Peyer's patch (tissue), 4 donors: ENCODE results near the gene BAZ1B.

Experiments used
- POLR2A ChIP-seq, 2 donors: fragments of 450-650 bp; IDR thresholded peaks; one replicate each; pipeline ENCODE4 v1.5.1; 2017; ENCODE audit warnings: antibody characterized with exemption in 2 of 2, mild to moderate bottlenecking in 2 of 2, moderate library complexity in 2 of 2
- TF ChIP-seq, protein P1 (sequence below), 6 experiments: fragments of 450-650 bp in 4 of 6; fragments of 200-600 bp in 2 of 6; sonication (generic) in 1 of 6; IDR thresholded peaks; one replicate each; pipeline ENCODE4 v1.5.1; 2017 to 2019; ENCODE audit warnings: antibody characterized with exemption in 6 of 6, mild to moderate bottlenecking in 3 of 6, moderate library complexity in 1 of 6

DNA sequence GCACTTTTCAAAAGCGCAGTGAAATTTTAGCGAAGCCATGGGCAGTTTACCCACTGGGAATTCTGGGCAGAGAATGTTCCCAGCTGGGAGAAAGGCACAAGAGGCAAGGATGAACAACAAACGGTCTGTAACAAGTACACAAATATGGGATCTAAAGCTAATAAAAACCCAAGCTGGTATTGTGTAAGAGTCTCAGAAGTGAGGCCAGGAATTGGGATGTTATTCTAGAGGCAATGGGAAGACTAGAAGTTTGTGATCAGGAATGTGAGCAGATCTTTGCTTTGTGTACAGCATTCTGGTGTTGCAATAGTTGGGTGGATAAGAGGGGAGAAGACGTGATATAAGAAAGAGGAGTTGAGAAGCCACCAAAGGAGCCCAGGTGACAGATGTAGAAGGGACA is 73.5 kb downstream of the BAZ1B start:
- TF ChIP-seq, protein P1, sequence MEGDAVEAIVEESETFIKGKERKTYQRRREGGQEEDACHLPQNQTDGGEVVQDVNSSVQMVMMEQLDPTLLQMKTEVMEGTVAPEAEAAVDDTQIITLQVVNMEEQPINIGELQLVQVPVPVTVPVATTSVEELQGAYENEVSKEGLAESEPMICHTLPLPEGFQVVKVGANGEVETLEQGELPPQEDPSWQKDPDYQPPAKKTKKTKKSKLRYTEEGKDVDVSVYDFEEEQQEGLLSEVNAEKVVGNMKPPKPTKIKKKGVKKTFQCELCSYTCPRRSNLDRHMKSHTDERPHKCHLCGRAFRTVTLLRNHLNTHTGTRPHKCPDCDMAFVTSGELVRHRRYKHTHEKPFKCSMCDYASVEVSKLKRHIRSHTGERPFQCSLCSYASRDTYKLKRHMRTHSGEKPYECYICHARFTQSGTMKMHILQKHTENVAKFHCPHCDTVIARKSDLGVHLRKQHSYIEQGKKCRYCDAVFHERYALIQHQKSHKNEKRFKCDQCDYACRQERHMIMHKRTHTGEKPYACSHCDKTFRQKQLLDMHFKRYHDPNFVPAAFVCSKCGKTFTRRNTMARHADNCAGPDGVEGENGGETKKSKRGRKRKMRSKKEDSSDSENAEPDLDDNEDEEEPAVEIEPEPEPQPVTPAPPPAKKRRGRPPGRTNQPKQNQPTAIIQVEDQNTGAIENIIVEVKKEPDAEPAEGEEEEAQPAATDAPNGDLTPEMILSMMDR (IDR thresholded peaks at IDR 0.05): no peak
- TF ChIP-seq POLR2A (IDR thresholded peaks at IDR 0.05): no peak
